ENCODE results near the gene SIRT5.

DNA sequence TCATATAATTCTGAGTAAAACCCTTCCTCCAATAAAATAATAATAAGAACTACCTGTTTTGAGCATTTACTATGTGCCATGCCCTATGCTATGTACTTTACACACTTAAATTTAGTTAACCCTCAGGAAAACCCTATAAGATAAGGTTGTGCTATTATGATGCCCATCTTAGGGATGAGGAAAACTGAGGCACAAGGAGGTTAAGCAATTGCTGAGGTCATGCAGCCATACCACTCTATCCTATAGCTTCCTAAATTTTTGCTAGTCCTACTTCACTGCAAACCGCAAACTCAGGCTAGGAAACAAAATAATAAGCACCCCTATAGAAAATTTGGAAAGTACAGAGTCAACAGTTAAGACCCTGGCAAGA lies 48.1 kb upstream of the SIRT5 start:
- no peak for TF ChIP-seq POLR2A (IDR thresholded peaks at IDR 0.05)
- TF ChIP-seq, protein P1, sequence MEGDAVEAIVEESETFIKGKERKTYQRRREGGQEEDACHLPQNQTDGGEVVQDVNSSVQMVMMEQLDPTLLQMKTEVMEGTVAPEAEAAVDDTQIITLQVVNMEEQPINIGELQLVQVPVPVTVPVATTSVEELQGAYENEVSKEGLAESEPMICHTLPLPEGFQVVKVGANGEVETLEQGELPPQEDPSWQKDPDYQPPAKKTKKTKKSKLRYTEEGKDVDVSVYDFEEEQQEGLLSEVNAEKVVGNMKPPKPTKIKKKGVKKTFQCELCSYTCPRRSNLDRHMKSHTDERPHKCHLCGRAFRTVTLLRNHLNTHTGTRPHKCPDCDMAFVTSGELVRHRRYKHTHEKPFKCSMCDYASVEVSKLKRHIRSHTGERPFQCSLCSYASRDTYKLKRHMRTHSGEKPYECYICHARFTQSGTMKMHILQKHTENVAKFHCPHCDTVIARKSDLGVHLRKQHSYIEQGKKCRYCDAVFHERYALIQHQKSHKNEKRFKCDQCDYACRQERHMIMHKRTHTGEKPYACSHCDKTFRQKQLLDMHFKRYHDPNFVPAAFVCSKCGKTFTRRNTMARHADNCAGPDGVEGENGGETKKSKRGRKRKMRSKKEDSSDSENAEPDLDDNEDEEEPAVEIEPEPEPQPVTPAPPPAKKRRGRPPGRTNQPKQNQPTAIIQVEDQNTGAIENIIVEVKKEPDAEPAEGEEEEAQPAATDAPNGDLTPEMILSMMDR (IDR thresholded peaks at IDR 0.05): no peak

Measured in thyroid gland (tissue), 4 donors.